GM12878 (cell line): ENCODE measurements around the gene ERCC4. TPM values are rescaled to one million over a fixed set of nuclear protein-coding genes. Genes with fewer than 3 reads are reported as not detected.

ENCODE experiments used
- BHLHE40 ChIP-seq, 2 experiments: fragments of 450-650 bp in 1 of 2; IDR thresholded peaks; 2 replicates each; pipeline ENCODE4 v1.6.1; 2011 to 2017; ENCODE audit warnings: low read depth in 2 of 2, borderline replicate concordance in 1 of 2, improper control_type of control experiment in 1 of 2, low read length in 1 of 2, mild to moderate bottlenecking in 1 of 2
- CBFB ChIP-seq: IDR thresholded peaks from 2 replicates; pipeline ENCODE4 v1.6.1; 2016; ENCODE audit warnings: antibody characterized with exemption, low read depth
- CBX3 ChIP-seq: fragments of 200-600 bp; sonication (generic); IDR thresholded peaks from 2 replicates; pipeline ENCODE4 v1.6.1; 2016; ENCODE audit warnings: low read depth, borderline replicate concordance
- KLF5 ChIP-seq: fragments of 450-650 bp; IDR thresholded peaks from 2 replicates; pipeline ENCODE4 v1.6.1; 2014; ENCODE audit warnings: mild to moderate bottlenecking; ENCODE audit not compliant: partially characterized antibody
- MYC ChIP-seq: IDR thresholded peaks from 2 replicates; pipeline ENCODE4 v1.6.1; 2011; ENCODE audit warnings: mild to moderate bottlenecking, low read length, moderate library complexity, inconsistent platforms; ENCODE audit not compliant: insufficient read depth, insufficient replicate concordance, insufficient read length, severe bottlenecking
- NR2C1 ChIP-seq: fragments of 450-650 bp; IDR thresholded peaks from 2 replicates; pipeline ENCODE4 v1.6.1; 2017; ENCODE audit warnings: antibody characterized with exemption, mild to moderate bottlenecking, moderate library complexity
- RAD21 ChIP-seq: IDR thresholded peaks from 2 replicates; pipeline ENCODE4 v1.6.1; 2011; ENCODE audit warnings: mild to moderate bottlenecking, low read depth, low read length, moderate library complexity; ENCODE audit not compliant: insufficient read depth
- TARDBP ChIP-seq: IDR thresholded peaks from 2 replicates; pipeline ENCODE4 v1.6.1; 2016; ENCODE audit warnings: borderline replicate concordance
- TCF3 ChIP-seq: IDR thresholded peaks from 2 replicates; pipeline ENCODE4 v1.6.1; 2012; ENCODE audit warnings: low read depth, mild to moderate bottlenecking, low read length, borderline replicate concordance; ENCODE audit not compliant: insufficient read depth
- polyA plus RNA-seq, 11 experiments: library from polyadenylated mRNA; depleted of rRNA in 4 of 11; unstranded in 6 of 11; stranded (reverse) in 5 of 11; fragments of >200 nt; fragmentation: Nextera tagmentation in 4 of 11; fragmentation: Illumina TruSeq in 1 of 11; extraction: Ambion mirVana in 4 of 11; extraction: Trizol in 1 of 11; gene quantifications; 1 replicate in 1 of 11; 2 replicates in 10 of 11; pipeline versions ENCODE4 v1.2.1 to v1.2.3, GENCODE V29; 2011 to 2016; ENCODE audit warnings: inconsistent platforms in 2 of 11, missing spikeins in 2 of 11, low read depth in 1 of 11
- total RNA-seq, 4 experiments: library from RNA; depleted of rRNA in 3 of 4; stranded (reverse); fragments of >200 nt in 3 of 4; fragmentation: Illumina TruSeq in 1 of 4; extraction: Trizol in 1 of 4; gene quantifications; 2 replicates each; pipeline versions ENCODE4 v1.2.1 to v1.2.3, GENCODE V29; 2013 to 2021
- TF ChIP-seq, protein P1 (sequence below): fragments of 450-650 bp; IDR thresholded peaks from 2 replicates; pipeline ENCODE4 v1.6.1; 2017; ENCODE audit warnings: antibody characterized with exemption, mild to moderate bottlenecking, moderate library complexity
- TF ChIP-seq, protein P2 (sequence below): IDR thresholded peaks from 2 replicates; pipeline ENCODE4 v1.6.1; 2012; ENCODE audit warnings: mild to moderate bottlenecking, low read depth, low read length
- TF ChIP-seq, protein P3 (sequence below): IDR thresholded peaks from 2 replicates; pipeline ENCODE4 v1.6.1; 2012; ENCODE audit warnings: low read depth, low read length, improper control_type of control experiment
- TF ChIP-seq, protein P4 (sequence below): fragments of 450-650 bp; formaldehyde crosslinking; IDR thresholded peaks from 2 replicates; pipeline ENCODE4 v1.4.0; 2020; ENCODE audit warnings: mild to moderate bottlenecking, moderate library complexity
- TF ChIP-seq, protein P5 (sequence below): fragments of 450-650 bp; conservative IDR thresholded peaks from 2 replicates; pipeline ENCODE4 v1.6.1; 2017; ENCODE audit warnings: mild to moderate bottlenecking, moderate library complexity

ERCC4 gene
- total and polyA plus RNA-seq, 10 of the 15 experiments (the other 5 are each of a cell fraction or from before 2014, with no cell fraction given) = 4.7 to 24.6 (median 8.9) TPM

DNA sequence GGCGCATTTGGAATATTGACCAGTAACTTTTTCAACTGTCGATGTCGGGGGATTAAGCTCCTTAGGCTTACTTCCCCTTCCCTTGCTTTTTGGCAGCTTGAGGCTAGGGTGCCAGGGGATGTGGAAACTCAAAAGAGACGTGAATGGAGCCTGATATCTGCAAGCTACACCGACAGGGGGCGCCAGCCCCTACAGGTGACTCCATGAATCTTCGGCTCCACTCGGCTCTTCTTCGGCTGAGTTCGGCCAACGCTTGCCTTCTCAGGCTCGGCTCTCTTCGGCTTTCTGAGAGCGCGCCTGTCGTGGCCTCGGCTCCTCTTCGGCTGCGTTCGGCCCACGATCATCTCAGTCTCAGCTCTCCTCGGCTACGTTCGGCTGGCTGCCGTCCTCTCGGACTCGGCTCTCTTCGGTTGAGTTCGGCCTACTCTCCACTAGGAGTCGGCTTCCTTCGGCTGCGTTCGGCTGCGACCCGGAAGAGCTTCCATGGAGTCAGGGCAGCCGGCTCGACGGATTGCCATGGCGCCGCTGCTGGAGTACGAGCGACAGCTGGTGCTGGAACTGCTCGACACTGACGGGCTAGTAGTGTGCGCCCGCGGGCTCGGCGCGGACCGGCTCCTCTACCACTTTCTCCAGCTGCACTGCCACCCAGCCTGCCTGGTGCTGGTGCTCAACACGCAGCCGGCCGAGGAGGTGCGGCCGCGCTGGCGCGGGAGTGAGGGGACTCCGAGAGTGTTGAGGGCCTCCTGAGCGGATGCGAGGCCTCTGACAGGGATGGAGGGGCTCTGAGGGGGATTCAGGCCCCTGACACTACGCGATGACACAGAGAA lies at the start of gene ERCC4 (continued):
- TF ChIP-seq, protein P1, sequence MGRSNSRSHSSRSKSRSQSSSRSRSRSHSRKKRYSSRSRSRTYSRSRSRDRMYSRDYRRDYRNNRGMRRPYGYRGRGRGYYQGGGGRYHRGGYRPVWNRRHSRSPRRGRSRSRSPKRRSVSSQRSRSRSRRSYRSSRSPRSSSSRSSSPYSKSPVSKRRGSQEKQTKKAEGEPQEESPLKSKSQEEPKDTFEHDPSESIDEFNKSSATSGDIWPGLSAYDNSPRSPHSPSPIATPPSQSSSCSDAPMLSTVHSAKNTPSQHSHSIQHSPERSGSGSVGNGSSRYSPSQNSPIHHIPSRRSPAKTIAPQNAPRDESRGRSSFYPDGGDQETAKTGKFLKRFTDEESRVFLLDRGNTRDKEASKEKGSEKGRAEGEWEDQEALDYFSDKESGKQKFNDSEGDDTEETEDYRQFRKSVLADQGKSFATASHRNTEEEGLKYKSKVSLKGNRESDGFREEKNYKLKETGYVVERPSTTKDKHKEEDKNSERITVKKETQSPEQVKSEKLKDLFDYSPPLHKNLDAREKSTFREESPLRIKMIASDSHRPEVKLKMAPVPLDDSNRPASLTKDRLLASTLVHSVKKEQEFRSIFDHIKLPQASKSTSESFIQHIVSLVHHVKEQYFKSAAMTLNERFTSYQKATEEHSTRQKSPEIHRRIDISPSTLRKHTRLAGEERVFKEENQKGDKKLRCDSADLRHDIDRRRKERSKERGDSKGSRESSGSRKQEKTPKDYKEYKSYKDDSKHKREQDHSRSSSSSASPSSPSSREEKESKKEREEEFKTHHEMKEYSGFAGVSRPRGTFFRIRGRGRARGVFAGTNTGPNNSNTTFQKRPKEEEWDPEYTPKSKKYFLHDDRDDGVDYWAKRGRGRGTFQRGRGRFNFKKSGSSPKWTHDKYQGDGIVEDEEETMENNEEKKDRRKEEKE = no peak
- TF ChIP-seq KLF5 = peak; percentile 43
- TF ChIP-seq BHLHE40 (IDR thresholded peaks at IDR 0.05; ENCODE audit: borderline replicate concordance in 1 of 2, low read depth in 2 of 2, low read length in 1 of 2) = peak in 1 of 2 experiments; percentile 15; a peak in 1 of 4 replicates
- TF ChIP-seq TARDBP = no peak
- peak; percentile 96 for TF ChIP-seq NR2C1
- TF ChIP-seq RAD21 = peak; percentile 41; the same call in 1 of the 2 replicates
- 0 out of 2 replicates have a peak, but pooled peaks have one; percentile 44 for TF ChIP-seq CBFB
- TF ChIP-seq, protein P2, sequence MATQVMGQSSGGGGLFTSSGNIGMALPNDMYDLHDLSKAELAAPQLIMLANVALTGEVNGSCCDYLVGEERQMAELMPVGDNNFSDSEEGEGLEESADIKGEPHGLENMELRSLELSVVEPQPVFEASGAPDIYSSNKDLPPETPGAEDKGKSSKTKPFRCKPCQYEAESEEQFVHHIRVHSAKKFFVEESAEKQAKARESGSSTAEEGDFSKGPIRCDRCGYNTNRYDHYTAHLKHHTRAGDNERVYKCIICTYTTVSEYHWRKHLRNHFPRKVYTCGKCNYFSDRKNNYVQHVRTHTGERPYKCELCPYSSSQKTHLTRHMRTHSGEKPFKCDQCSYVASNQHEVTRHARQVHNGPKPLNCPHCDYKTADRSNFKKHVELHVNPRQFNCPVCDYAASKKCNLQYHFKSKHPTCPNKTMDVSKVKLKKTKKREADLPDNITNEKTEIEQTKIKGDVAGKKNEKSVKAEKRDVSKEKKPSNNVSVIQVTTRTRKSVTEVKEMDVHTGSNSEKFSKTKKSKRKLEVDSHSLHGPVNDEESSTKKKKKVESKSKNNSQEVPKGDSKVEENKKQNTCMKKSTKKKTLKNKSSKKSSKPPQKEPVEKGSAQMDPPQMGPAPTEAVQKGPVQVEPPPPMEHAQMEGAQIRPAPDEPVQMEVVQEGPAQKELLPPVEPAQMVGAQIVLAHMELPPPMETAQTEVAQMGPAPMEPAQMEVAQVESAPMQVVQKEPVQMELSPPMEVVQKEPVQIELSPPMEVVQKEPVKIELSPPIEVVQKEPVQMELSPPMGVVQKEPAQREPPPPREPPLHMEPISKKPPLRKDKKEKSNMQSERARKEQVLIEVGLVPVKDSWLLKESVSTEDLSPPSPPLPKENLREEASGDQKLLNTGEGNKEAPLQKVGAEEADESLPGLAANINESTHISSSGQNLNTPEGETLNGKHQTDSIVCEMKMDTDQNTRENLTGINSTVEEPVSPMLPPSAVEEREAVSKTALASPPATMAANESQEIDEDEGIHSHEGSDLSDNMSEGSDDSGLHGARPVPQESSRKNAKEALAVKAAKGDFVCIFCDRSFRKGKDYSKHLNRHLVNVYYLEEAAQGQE = no peak
- TF ChIP-seq, protein P3, sequence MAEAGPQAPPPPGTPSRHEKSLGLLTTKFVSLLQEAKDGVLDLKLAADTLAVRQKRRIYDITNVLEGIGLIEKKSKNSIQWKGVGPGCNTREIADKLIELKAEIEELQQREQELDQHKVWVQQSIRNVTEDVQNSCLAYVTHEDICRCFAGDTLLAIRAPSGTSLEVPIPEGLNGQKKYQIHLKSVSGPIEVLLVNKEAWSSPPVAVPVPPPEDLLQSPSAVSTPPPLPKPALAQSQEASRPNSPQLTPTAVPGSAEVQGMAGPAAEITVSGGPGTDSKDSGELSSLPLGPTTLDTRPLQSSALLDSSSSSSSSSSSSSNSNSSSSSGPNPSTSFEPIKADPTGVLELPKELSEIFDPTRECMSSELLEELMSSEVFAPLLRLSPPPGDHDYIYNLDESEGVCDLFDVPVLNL = no peak
- TF ChIP-seq TCF3 = 0 out of 2 replicates have a peak, but pooled peaks have one; percentile 25
- TF ChIP-seq, protein P4, sequence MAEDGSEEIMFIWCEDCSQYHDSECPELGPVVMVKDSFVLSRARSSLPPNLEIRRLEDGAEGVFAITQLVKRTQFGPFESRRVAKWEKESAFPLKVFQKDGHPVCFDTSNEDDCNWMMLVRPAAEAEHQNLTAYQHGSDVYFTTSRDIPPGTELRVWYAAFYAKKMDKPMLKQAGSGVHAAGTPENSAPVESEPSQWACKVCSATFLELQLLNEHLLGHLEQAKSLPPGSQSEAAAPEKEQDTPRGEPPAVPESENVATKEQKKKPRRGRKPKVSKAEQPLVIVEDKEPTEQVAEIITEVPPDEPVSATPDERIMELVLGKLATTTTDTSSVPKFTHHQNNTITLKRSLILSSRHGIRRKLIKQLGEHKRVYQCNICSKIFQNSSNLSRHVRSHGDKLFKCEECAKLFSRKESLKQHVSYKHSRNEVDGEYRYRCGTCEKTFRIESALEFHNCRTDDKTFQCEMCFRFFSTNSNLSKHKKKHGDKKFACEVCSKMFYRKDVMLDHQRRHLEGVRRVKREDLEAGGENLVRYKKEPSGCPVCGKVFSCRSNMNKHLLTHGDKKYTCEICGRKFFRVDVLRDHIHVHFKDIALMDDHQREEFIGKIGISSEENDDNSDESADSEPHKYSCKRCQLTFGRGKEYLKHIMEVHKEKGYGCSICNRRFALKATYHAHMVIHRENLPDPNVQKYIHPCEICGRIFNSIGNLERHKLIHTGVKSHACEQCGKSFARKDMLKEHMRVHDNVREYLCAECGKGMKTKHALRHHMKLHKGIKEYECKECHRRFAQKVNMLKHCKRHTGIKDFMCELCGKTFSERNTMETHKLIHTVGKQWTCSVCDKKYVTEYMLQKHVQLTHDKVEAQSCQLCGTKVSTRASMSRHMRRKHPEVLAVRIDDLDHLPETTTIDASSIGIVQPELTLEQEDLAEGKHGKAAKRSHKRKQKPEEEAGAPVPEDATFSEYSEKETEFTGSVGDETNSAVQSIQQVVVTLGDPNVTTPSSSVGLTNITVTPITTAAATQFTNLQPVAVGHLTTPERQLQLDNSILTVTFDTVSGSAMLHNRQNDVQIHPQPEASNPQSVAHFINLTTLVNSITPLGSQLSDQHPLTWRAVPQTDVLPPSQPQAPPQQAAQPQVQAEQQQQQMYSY (CRISPR knock-in tag) = no peak
- TF ChIP-seq MYC = peak; percentile 54
- TF ChIP-seq CBX3 = no peak
- TF ChIP-seq, protein P5, sequence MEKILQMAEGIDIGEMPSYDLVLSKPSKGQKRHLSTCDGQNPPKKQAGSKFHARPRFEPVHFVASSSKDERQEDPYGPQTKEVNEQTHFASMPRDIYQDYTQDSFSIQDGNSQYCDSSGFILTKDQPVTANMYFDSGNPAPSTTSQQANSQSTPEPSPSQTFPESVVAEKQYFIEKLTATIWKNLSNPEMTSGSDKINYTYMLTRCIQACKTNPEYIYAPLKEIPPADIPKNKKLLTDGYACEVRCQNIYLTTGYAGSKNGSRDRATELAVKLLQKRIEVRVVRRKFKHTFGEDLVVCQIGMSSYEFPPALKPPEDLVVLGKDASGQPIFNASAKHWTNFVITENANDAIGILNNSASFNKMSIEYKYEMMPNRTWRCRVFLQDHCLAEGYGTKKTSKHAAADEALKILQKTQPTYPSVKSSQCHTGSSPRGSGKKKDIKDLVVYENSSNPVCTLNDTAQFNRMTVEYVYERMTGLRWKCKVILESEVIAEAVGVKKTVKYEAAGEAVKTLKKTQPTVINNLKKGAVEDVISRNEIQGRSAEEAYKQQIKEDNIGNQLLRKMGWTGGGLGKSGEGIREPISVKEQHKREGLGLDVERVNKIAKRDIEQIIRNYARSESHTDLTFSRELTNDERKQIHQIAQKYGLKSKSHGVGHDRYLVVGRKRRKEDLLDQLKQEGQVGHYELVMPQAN = peak; percentile 91
